WTC11 (cell line): ENCODE measurements around the gene CTDSPL.

ENCODE experiments used
- ARID4B ChIP-seq: sonication (generic); formaldehyde crosslinking; IDR thresholded peaks from 2 replicates; pipeline ENCODE4 v1.8.0; 2023; ENCODE audit warnings: missing genetic modification reagents, mild to moderate bottlenecking, borderline replicate concordance
- CREB1 ChIP-seq: sonication (generic); formaldehyde crosslinking; IDR thresholded peaks from 2 replicates; pipeline ENCODE4 v1.8.0; 2023; ENCODE audit warnings: mild to moderate bottlenecking, missing genetic modification reagents
- CTCF ChIP-seq: fragments of 200-600 bp; IDR thresholded peaks from 2 replicates; pipeline ENCODE4 v1.8.0; 2022; ENCODE audit warnings: antibody characterized with exemption
- E2F5 ChIP-seq: sonication (generic); formaldehyde crosslinking; IDR thresholded peaks from 2 replicates; pipeline ENCODE4 v1.8.1; 2022; ENCODE audit warnings: mild to moderate bottlenecking, moderate library complexity, missing genetic modification reagents
- ESRRA ChIP-seq: sonication (generic); formaldehyde crosslinking; IDR thresholded peaks from 2 replicates; pipeline ENCODE4 v1.8.1; 2022; ENCODE audit warnings: mild to moderate bottlenecking, missing genetic modification reagents, borderline replicate concordance
- HMGXB4 ChIP-seq: sonication (generic); formaldehyde crosslinking; IDR thresholded peaks from 2 replicates; pipeline ENCODE4 v1.8.1; 2023; ENCODE audit warnings: mild to moderate bottlenecking, moderate library complexity, missing genetic modification reagents
- JUN ChIP-seq: sonication (generic); formaldehyde crosslinking; IDR thresholded peaks from 2 replicates; pipeline ENCODE4 v1.8.0; 2023; ENCODE audit warnings: mild to moderate bottlenecking, missing genetic modification reagents
- MYBL2 ChIP-seq: sonication (generic); formaldehyde crosslinking; IDR thresholded peaks from 2 replicates; pipeline ENCODE4 v1.8.1; 2023; ENCODE audit warnings: mild to moderate bottlenecking, moderate library complexity, missing genetic modification reagents
- NFATC4 ChIP-seq: fragments of 250-450 bp; sonication (Bioruptor Pico); IDR thresholded peaks from 2 replicates; pipeline ENCODE4 v1.9.0; 2021; ENCODE audit warnings: mild to moderate bottlenecking
- SP1 ChIP-seq: sonication (generic); formaldehyde crosslinking; conservative IDR thresholded peaks from 2 replicates; pipeline ENCODE4 v1.8.1; 2022; ENCODE audit warnings: missing genetic modification reagents
- USF2 ChIP-seq: sonication (generic); formaldehyde crosslinking; IDR thresholded peaks from 2 replicates; pipeline ENCODE4 v1.8.1; 2023; ENCODE audit warnings: mild to moderate bottlenecking, missing genetic modification reagents, moderate library complexity

- no peak for TF ChIP-seq CTCF
- no peak for TF ChIP-seq HMGXB4 (CRISPR knock-in tag)
- TF ChIP-seq ESRRA: no peak
- TF ChIP-seq E2F5 (CRISPR knock-in tag): no peak
- TF ChIP-seq USF2 (CRISPR knock-in tag): no peak
- no peak for TF ChIP-seq SP1
- no peak for TF ChIP-seq MYBL2 (CRISPR knock-in tag)
- no peak for TF ChIP-seq JUN (CRISPR knock-in tag)
- TF ChIP-seq CREB1 (CRISPR knock-in tag): no peak
- no peak for TF ChIP-seq NFATC4 (CRISPR knock-in tag)
- no peak for TF ChIP-seq ARID4B (CRISPR knock-in tag)
Observed at GRCh38 chr3:37973246-37974054, 111.8 kb downstream of the CTDSPL start.
